Urothelium cell line (cell line): ENCODE measurements around the gene POLG.
"Not testable (repeated sequence)": the region's sequence is repeated elsewhere in the genome, so short reads cannot be mapped to it uniquely, and the experiment has no call there.

Source experiments
- DNase-seq: peaks from one replicate; pipeline ENCODE4 v3.0.0; 2011; ENCODE audit warnings: low spot score, mixed read lengths
- FAIRE-seq: peaks from 2 replicates; lab custom pipeline; 2011; peaks lifted over from hg19 to GRCh38; lab: Jason Lieb, UNC

POLG gene

DNA sequence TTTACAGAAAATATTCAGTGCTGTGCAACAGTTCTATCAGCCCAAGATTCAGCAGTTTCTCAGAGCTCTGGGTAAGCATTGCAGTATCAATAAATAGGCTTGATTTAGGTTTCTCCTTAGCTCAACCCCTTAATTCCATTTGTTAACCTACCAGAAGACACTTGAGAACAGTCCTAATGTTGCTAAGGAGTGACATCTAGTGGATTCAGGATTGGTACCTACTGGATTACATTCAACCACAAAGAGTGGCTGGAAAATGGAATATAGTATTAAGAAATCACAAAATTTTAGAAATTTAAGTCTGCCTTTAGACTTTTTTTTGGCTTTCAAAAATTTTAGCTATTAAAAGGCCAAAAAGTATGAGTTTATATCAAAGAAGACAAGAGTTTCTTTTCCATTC, 34.7 kb downstream of the POLG start:
- FAIRE-seq (no peak), DNase-seq (no peak)

DNA sequence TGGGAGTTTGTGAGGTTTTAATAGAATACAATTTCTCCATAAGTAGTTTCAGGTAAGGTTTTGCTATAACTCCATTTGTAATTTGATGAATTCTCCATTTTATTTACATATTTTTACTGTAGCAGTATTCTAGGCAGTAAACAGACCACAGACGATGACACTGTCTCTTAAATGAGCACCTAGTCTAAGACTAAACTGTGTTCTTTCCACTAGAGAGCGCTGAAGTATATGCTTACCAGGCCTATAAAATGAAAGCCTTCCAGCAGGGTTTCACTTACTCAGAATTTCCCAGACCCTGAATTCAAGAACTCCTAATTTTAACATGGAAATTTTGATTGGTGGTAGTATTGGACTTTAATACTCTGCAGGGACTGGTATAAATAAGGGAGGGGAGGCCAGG, 41.6 kb downstream of the POLG start:
- no peak for DNase-seq
- no peak for FAIRE-seq

DNA sequence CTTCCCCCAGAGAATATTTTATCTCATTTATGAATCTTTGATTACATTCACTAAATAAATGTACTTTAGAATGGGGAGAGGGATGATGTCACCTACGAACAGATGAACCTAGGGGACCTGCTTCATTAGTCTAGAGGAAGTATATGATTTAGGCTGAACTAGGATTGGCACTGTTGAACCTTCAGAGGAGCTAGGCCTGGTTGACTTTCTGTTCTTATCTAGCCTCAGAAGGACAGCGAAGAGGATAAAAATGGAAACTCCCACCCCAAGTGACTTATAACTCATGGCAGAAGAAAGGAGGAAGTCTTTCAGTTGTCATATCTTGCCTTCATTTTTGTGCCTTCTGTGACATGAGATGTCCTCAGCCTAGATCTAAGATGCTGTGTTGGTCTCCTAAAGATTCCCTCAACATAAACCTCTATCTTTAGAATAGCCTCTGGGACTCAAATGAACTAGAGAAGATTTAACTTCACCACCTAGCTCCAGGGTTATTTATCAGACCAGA, 42.6 kb downstream of the POLG start:
- DNase-seq = no peak
- FAIRE-seq = no peak

DNA sequence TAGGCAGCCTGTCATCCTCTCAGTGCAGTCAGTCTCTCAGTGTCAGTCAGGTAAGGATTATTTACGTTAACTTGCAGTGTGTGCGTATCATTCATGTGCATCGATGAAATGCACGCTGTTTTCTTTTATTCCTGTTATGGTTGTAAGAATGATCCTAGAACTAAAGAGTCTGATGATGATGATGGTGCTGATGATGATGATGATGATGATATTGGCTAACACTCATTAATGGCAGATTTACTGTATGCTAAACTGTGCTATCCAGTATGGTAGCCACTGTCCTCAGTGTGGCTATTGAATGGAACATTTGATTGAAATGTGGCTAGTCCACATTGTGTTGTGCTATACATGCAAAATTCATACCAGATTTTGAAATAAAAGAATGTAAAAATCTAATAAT, 51.4 kb downstream of the POLG start:
- DNase-seq (no peak), FAIRE-seq (no peak)

DNA sequence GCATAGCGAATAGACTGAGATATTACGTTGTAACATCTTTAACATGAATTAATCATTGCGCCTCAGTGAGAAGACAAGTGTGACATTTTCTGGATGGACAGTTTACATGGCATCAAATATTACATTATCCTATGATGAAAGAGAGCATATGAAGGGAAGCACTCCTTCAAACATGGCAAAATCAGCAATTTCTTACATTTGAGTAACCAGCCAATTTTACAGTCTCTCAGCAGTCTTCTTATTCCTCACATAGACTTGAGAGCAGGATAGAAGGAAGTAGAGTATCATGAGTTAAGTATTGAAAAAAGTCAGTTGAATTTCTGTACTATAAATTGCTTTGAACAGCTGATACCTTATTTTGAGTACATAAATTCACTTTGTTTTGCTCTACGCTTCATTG, 52.0 kb downstream of the POLG start:
- FAIRE-seq = no peak

DNA sequence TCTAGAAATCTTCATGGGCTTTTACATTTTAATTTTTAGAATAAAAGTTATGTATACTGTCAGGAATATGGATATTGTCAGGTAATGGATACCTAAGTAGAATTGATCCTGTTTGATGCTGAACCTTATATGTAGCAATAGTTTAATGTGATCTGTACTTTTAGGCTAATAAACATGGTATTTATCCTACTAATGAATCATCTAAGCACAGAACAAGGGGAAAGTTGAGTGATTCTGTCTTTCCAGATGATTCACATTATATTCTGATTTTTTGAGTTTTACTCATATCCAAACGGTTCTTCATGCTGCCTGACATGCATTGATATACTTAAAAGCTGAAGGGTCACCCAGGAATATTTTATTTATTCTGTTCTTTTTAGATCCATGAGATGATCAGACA, 56.3 kb downstream of the POLG start:
- FAIRE-seq (no peak), DNase-seq (no peak)

More for the DNA sequence above, 52.0 kb downstream of the POLG start:
- no peak for DNase-seq

DNA sequence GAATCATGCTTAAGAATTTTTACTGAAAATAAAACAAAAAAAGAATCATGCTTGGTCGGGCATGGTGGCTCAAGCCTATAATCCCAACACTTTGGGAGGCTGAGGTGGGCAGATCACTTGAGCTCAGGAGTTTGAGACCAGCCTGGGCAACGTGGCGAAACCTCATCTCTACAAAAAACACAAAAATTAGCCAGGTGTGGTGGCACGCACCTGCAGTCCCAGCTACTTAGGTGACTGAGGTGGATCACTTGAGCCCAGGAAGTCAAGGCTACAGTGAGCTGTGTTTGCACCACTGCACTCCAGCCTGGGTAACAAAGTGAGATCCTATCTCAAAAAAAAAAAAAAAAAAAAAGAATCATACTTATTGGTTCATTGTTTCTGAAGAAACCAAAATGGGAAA, 57.3 kb downstream of the POLG start:
- FAIRE-seq, DNase-seq: not testable (repeated sequence)
